GM06990 (cell line): ENCODE measurements around the gene DIP2A.
A peak's percentile ranks its signal among the peaks of the same experiment; 100 is the strongest.

Experiments
- DNase-seq: peaks from one replicate; pipeline ENCODE4 v3.0.0-alpha.2; 2011; ENCODE audit not compliant: insufficient read length; ENCODE audit errors: extremely low read depth
- H3K27me3 ChIP-seq: replicated peaks from 2 replicates; pipeline ENCODE4 v1.6.0; 2011; ENCODE audit warnings: low read length; ENCODE audit not compliant: control insufficient read depth, insufficient read depth
- H3K36me3 ChIP-seq: 2 replicates; pipeline ENCODE4 v1.5.1; 2011; ENCODE audit warnings: low read length; ENCODE audit not compliant: control insufficient read depth, insufficient read depth
- H3K4me3 ChIP-seq: replicated peaks from 2 replicates; pipeline ENCODE4 v1.5.1; 2011; ENCODE audit warnings: low read depth, mild to moderate bottlenecking, control low read depth, low read length
- CTCF ChIP-seq: IDR thresholded peaks from 2 replicates; pipeline ENCODE4 v1.5.1; 2011; ENCODE audit warnings: low read length, control low read depth, mild to moderate bottlenecking, inconsistent platforms; ENCODE audit not compliant: insufficient read depth, poor library complexity, severe bottlenecking

The DIP2A gene

DNA sequence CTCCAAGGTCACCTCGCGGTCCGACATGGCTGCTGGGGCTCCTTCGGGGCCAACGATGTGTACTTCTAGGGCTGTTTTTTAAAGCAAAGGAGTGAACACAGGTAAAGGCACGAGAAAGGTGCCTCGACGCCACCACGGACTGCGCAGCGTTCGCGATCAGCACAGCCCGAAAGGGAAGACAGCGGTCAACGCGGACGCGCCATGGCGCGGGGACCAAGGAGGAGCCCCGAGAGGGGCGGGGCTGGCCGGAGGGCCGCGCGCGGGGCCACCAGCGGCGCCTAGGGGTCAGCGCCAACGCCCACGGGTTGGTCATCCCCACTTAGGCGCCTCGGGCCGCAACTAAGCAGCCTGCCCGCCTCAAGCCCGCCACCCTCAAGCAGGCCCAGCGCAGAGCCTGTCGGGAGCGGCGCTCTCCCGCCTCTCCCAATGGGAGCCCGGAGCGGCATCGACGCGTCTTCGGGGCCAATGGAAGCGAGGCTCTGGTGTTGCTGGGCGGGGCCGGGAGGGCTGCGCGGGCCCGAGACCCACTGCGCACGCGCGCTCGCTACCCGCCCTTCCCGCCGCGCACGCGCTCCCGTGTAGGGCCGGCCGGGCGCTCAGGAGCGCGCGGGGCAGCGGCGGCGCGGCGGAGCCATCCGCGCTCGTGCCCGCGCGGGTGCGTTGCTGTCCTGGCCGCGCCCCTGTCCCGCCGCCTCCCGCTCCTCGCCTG is at the start of gene DIP2A:
Gene DIP2A (plus strand): TSS at position 577 of the 709 bp plus-strand sequence. CDS start 241 bp downstream, outside the sequence.
- no peak for TF ChIP-seq CTCF
- Histone ChIP-seq H3K27me3 (no peaks in the 10 kb centered on the region), H3K4me3 (peak within 1 kb of the TSS; percentile 92)

GRCh38 chr21:46409641-46410406 is 48.9 kb upstream of the DIP2A start:
- Histone ChIP-seq H3K36me3 (peaks cover 11% of the 10 kb centered on the region), H3K27me3 (no peaks in the 10 kb centered on the region), H3K4me3 (no peak overlapping the region)
- DNase-seq: no peak
- no peak for TF ChIP-seq CTCF

More for the DNA sequence above, at the start of gene DIP2A:
- H3K36me3 ChIP-seq: peaks cover 4% of the 10 kb centered on the region
- peak; percentile 99 for DNase-seq

DNA sequence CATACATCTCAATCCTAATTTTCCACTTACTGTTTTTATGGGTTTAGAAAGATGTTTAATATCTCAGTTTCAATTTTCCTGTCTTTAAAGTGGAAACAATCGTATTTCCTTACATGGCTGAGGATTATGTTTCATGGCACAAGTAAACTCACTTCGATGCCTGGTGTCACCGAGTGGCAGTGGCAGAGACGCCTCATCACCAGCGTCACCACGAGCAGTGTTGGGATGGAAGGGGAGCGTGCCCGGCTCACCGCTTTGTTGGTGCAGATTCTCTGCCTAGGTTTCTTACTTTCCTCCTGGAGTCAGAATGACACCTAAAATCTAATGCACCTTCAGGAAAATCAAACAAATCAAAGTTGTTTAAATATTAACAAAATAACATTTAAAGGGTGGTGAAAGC is 48.2 kb upstream of the DIP2A start:
- no peaks in the 10 kb centered on the region for H3K27me3 ChIP-seq
- no peak for DNase-seq
- H3K36me3 ChIP-seq: peaks cover 11% of the 10 kb centered on the region
- H3K4me3 ChIP-seq: no peak overlapping the region
- TF ChIP-seq CTCF: no peak

- Histone ChIP-seq H3K36me3 (peaks cover 12% of the 10 kb centered on the region), H3K4me3 (no peak overlapping the region), H3K27me3 (no peaks in the 10 kb centered on the region)
- no peak for TF ChIP-seq CTCF
- DNase-seq: no peak
These were observed 47.5 kb upstream of the DIP2A start for GRCh38 chr21:46411236-46411635.

- TF ChIP-seq CTCF: no peak
- no peak for DNase-seq
- H3K27me3 ChIP-seq: no peaks in the 10 kb centered on the region
- no peak overlapping the region for H3K4me3 ChIP-seq
- peaks cover 16% of the 10 kb centered on the region for H3K36me3 ChIP-seq
These were observed 47.0 kb upstream of the DIP2A start for GRCh38 chr21:46411691-46412090.
